C4-2B (cell line): ENCODE measurements around the gene EZH1.
"Not testable (repeated sequence)": the region's sequence is repeated elsewhere in the genome, so short reads cannot be mapped to it uniquely, and the experiment has no call there.

Experiments used
- CTCF ChIP-seq: fragments of 450-650 bp; conservative IDR thresholded peaks from 2 replicates; pipeline ENCODE4 v1.5.1; 2017; ENCODE audit warnings: mild to moderate bottlenecking
- ZFX ChIP-seq: fragments of 450-650 bp; IDR thresholded peaks from 2 replicates; pipeline ENCODE4 v1.6.1; 2017

- TF ChIP-seq CTCF, ZFX: not testable (repeated sequence)
These were observed 23.2 kb upstream of the EZH1 start for GRCh38 chr17:42768006-42768405.
